HG02798 (cell line): ENCODE results near the gene CLDN6.
A peak's percentile ranks its signal among the peaks of the same experiment; 100 is the strongest.

ENCODE experiments used
- ATAC-seq: cut with Tn5 transposase; IDR thresholded peaks from one replicate; pipeline ENCODE4 v1.9.1; 2021; ENCODE audit warnings: mild to moderate bottlenecking; ENCODE audit not compliant: unreplicated experiment, poor library complexity

Gene CLDN6

GRCh38 chr16:3029491-3030221 lies 11.7 kb upstream of the CLDN6 start:
- no peak for ATAC-seq

GRCh38 chr16:3028716-3029319 lies 10.8 kb upstream of the CLDN6 start:
- ATAC-seq, result no peak

GRCh38 chr16:3027983-3028715 lies 10.2 kb upstream of the CLDN6 start:
- ATAC-seq, result peak; percentile 35

GRCh38 chr16:3027489-3027795 lies 9.5 kb upstream of the CLDN6 start:
- ATAC-seq, result no peak

GRCh38 chr16:3026609-3027488 lies 8.9 kb upstream of the CLDN6 start:
- ATAC-seq, result no peak

- ATAC-seq, result no peak
Measured at GRCh38 chr16:3026003-3026378, 8.0 kb upstream of the CLDN6 start.

- no peak for ATAC-seq
Measured at GRCh38 chr16:3025032-3026002, 7.3 kb upstream of the CLDN6 start.

- peak; percentile 80 for ATAC-seq
Measured at GRCh38 chr16:3023669-3024478, 5.9 kb upstream of the CLDN6 start, which contains the start of the genes HCFC1R1 and THOC6. TSS of gene HCFC1R1 (minus strand) at chr16:3023942. CDS start at chr16:3023941, 1 bp downstream. TSS of gene THOC6 (plus strand) at chr16:3024035. CDS start at chr16:3024327, 292 bp downstream.

- no peak for ATAC-seq
Measured at GRCh38 chr16:3023415-3023668, 5.4 kb upstream of the CLDN6 start.

GRCh38 chr16:3022684-3023414 lies 4.9 kb upstream of the CLDN6 start:
- ATAC-seq, result no peak

- no peak for ATAC-seq
Measured at GRCh38 chr16:3022208-3022683, 4.3 kb upstream of the CLDN6 start.

- ATAC-seq, result no peak
Measured at GRCh38 chr16:3021449-3022207, 3.6 kb upstream of the CLDN6 start.

- ATAC-seq, result no peak
Measured at GRCh38 chr16:3020604-3021448, 2.8 kb upstream of the CLDN6 start.

- ATAC-seq, result peak; percentile 26
Measured at GRCh38 chr16:3020247-3020603, 2.2 kb upstream of the CLDN6 start, which contains the start of gene TNFRSF12A. TSS of gene TNFRSF12A (plus strand) at chr16:3020368. CDS start at chr16:3020398, 30 bp downstream.

GRCh38 chr16:3019594-3020246 lies 1.7 kb upstream of the CLDN6 start:
- no peak for ATAC-seq

GRCh38 chr16:3017344-3017743 lies 639 bp downstream of the CLDN6 start:
- ATAC-seq, result no peak
